Kasumi-1 (cell line): Measurements from ENCODE around the gene PIP5K1B.
A peak's percentile ranks its signal among the peaks of the same experiment; 100 is the strongest.

Experiments
- DNase-seq, 2 experiments: peaks; one replicate each; lab custom pipeline; 2025; lab: John Stamatoyannopoulos, UW

PIP5K1B gene

GRCh38 chr9:68913054-68913453 is 208.0 kb downstream of the PIP5K1B start:
- no peak for DNase-seq

DNA sequence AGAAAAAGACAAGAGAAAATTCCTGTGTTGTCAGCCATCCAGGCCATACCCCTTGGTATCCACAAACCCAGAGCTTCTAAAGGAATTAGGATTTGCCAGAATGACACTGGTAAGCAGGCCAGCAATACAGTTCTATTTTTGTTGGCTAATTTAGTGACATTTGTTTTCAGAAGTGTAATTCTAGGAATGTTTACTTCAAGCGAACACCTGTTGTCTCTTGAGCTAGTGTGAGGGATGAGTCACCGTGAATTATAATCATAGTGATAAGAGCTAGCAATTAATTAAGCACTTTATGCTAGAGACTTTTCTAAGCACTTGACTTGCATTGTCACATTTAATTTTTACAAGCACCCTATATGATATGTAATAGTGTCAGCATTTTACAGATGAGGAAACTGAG is 209.7 kb downstream of the PIP5K1B start:
- DNase-seq: no peak

- DNase-seq: no peak
Measured at GRCh38 chr9:68919661-68920060, 214.6 kb downstream of the PIP5K1B start.

GRCh38 chr9:68920921-68921320 is 215.9 kb downstream of the PIP5K1B start:
- DNase-seq: no peak

GRCh38 chr9:68923480-68923879 is 218.4 kb downstream of the PIP5K1B start:
- no peak for DNase-seq

GRCh38 chr9:68925175-68925574 is 220.1 kb downstream of the PIP5K1B start:
- no peak for DNase-seq

DNA sequence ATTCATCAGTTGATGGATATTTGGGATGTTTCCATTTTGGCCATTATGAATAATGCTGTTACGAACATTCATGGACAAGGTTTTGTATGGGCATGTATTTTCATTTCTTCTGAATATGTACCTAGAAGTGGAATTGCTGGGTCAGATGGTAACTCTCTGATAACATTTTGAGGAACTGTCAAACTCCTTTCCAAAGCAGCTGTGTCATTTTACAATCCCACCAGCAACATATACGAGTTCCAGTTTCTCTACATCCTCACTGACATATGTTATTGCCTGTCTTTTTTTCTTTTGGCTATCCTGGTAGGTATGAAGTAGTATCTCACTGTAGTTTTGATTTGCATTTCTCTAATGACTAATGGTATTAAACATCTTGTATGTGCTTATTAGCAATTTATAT is 222.1 kb downstream of the PIP5K1B start:
- no peak for DNase-seq

DNA sequence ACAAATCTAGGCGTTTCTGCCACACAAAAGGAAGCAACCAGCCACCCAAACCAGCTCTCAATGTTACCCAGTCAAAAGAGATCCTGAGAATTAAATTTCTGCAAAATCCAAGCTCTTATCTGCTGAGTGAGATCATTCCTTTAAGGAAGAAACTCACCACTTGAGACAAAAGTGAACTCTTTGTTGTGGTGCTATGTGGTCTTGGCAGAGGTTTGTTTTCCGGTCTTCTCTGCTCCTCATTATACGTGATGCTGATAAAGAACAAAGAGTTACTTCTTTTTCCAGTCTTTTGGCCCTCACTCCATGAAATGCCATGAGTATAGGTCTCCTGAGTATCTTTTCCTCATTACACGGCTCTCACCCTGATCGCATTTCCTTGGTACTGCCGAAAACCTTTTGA is 226.8 kb downstream of the PIP5K1B start:
- DNase-seq: no peak

- DNase-seq: no peak
Measured at GRCh38 chr9:68932458-68932857, 227.4 kb downstream of the PIP5K1B start.

DNA sequence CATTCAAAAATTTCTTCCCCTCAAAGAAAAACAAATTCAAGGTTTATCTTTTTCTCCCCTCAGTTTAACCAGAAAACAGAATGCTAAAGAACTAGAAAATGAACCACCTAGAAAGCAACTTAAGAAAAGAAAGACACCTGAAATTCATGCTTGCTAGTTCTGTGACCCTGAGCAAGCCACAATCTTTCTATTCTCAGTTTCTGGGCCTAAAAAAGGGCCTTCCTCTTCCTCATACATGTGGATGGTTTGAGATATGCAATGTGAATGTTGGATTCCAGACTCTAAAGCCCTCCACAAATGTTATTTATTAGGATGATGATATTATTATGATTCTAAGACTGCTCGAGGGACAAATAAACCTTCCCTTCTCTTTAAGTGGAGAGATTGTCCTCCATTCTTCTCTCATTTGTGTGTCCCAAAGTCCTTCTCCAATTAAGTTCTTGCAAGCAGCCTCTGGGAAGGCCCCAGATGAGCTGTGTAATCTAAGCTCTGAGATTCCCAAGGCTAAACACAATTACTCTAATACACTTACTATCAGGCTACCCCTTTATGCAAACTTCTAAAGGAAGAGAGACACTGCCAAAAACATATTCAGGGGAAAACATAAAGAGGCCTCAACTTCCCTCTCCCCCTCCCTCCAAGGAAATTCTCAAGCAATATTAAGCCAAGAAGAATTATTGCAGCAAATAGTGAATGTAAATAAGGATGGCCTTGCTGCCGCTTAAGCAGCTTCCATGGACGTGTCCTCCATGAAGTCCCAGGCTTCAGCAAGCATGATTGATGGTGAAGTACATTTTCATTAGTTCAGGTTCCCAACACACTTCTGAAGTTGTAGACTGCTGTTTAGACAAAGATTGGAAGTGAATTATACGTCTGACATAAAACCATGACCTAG is 228.6 kb downstream of the PIP5K1B start:
- DNase-seq: no peak

DNA sequence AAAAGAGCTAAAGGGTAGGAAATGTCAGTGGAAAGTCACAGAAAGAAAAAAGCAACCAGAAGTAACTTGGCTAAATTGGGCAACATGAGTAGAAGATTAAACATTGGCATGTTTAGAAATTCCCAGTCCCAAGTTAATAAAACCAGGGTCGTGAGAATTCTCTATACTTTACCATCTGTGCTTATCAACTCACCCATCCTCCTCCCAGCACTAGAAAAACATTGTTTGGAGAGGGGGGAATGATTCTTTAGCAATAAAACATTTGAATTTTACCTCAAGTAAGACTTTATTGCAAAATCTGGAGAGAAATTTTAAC is 229.2 kb downstream of the PIP5K1B start:
- DNase-seq: no peak

GRCh38 chr9:68940573-68940972 is 235.5 kb downstream of the PIP5K1B start:
- DNase-seq: no peak

- no peak for DNase-seq
Measured at GRCh38 chr9:68941780-68942459, 236.9 kb downstream of the PIP5K1B start.

DNA sequence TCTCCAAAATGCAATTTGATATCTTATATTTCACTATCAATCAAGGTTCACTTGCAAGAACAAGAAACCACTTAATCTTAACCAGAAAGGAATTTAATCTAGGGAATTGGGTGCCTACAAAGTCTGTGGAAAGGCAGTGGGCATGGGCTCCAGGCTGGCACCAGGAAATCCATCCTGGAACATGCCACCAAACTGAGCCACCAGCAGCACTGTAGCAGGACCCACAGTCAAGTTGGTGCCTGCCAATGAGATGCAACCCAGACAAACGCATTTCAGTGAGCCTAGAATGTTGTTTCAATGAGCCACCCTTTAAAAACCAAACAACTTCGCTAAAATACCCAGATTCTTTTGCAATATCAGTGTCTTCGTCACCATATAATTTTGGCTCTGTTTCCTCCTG is 237.8 kb downstream of the PIP5K1B start:
- no peak for DNase-seq

DNA sequence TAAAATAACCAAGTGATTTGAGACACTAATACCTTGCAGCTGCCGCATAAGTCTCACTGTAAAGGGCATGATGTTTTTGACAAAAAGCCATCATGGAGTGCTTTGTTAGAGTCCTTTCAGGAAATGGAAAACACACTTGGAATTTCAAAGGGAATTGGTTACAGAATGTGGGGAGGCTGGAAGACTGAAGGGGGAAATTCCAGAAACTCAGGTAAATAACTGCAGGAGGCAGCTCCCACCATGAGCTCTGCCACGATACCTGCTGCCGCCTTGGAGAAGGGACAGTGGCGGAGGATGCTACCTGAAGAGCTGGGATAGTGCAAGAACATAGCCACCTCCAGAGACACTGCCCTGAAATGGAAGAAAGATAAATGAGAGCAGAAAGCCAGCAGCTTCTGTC is 242.0 kb downstream of the PIP5K1B start:
- no peak for DNase-seq

DNA sequence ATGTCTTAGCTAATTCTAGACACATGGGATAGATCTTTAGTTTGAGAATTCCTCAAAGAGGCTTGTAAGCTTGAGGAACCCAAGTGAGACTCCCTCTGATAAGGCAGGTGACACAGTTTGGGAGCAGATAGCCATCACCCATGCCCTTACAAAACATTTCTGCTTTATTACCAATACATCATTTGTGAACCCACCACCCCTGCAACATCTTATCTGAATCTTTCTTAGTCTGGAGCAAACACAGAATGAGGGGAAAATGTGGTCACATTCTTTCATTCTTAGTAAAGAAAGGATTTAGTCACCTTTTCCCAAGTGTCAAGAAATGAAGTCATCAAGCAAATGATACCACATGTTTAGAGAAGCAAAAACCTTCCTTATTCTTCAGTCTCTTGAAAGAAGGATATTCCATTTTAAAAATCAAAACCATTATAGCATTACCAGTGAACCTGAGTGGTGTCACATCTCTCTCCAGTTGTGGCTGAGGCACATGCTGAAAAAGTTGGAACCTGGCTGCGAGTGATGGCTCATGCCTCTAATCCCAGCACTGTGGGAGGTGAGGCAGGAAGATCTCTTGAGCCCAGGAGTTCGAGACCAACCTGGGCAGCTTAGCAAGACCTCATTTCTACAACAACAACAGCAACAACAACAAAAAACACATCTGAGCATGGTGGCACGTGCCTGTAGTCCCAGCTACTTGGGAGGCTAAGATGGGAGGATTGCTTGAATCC is 243.0 kb downstream of the PIP5K1B start:
- DNase-seq: no peak

DNA sequence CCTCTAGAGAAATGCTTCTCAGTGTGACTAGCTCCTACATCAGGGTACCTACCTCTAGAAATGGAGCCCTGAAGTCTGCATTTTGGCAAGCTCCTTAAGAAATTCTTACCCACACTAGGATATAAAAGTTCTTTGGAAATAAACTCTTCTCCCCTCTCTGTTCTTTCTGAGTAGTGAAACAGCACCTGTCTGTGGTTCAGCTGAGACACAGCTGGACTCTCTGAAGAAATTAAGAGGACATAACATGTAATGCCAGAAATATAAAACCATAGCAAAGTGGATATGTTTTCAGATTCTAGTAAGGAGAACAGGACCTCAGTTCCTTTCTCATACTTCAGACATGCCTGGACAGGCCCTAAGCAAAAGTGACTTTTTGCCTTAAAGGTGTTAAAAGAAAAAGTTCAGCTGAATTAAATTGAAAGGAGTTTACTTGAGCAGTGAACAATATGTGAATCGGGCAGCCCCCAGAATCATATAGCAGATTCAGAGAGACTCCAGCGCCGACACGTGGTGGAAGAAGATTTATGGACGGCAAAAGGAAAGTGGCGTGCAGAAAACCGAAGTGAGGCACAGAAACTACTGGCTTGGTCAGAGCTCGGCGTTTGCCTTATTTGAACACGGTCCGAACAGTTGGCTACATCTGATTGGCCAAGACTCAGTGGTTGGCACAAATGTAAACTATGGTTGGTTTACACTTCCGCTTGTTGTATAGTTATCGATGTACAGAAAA is 244.4 kb downstream of the PIP5K1B start:
- no peak for DNase-seq

DNA sequence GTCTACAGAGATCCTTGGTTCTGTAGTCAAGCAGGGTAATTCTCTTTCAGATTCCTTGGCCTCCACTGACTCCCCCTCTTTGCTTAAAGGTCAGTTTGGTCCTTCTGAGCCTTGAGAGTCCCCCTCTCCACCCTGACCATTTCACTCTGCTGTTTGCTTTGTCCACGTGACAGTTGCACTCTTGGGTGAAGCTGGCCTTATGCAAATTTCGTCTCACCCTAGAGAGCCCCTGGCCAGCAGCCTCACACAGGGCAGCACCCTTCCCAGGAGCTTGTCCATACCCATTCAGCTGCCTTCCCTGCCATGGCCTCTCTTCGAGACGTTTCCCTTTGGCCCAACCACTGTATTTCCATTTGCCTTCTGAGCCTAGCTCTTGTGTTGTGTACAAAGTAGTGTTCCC is 245.1 kb downstream of the PIP5K1B start:
- no peak for DNase-seq

DNA sequence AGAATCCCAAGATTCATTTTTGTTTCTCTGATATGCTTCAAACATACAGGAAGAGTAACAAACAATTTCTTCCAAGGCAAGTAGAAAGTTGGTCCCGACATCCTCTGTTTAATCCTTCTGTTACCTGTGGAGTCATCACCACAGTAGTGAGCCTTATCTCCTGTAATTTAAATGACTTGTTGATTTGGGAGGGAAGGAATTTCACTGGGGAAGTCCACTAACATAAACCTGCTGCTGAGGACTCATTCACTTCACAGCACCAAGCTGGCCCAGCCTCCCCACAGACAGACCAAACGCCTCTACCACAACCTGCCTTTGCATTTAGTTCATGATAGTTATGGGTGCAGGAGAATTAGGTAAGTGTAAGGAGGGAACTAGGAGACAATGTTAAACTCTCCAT is 245.6 kb downstream of the PIP5K1B start:
- DNase-seq: no peak

- peak; percentile 52 to 53 for DNase-seq
Measured at GRCh38 chr9:68951879-68952659, 247.0 kb downstream of the PIP5K1B start.

GRCh38 chr9:68953771-68954170 is 248.7 kb downstream of the PIP5K1B start:
- DNase-seq: no peak
